CD4-positive, alpha-beta T cell (primary cell): ENCODE measurements around the gene TRPV5. TPM values are rescaled to one million over a fixed set of nuclear protein-coding genes. Genes with fewer than 3 reads are reported as not detected.

Experiments
- ATAC-seq: fragments of 200-7000 bp; cut with Tn5 transposase; one replicate; pipeline ENCODE4 v1.10.0; 2022; ENCODE audit warnings: mild to moderate bottlenecking; ENCODE audit not compliant: poor library complexity
- CTCF ChIA-PET: fragments of 350-600 bp; sonication (Branson Sonifier 250); formaldehyde crosslinking; loops from one replicate; lab custom pipeline; 2021; ENCODE audit warnings: antibody characterized with exemption, inconsistent platforms; lab: Charles Lee
- POLR2A ChIA-PET: fragments of 350-600 bp; sonication (Branson Sonifier 250); formaldehyde crosslinking; loops from one replicate; lab custom pipeline; 2021; ENCODE audit warnings: antibody characterized with exemption, inconsistent platforms; lab: Charles Lee
- DNase-seq, 14 experiments: peaks; one replicate each; pipeline ENCODE4 v3.0.0-alpha.2; 2013 to 2020; ENCODE audit warnings: mixed read lengths in 2 of 14
- H3K27ac ChIP-seq, 2 donors: one replicate each; pipeline versions ENCODE4 v1.5.1 to v1.7.0; 2013; ENCODE audit warnings: low read length in 2 of 2, low read depth in 1 of 2, mild to moderate bottlenecking in 1 of 2
- H3K27me3 ChIP-seq, 2 experiments: 1 replicate in 1 of 2; 2 replicates in 1 of 2; pipeline versions ENCODE4 v1.6.1 to v1.7.0; 2013; ENCODE audit warnings: low read length in 2 of 2, control low read depth in 1 of 2, mild to moderate bottlenecking in 1 of 2, moderate library complexity in 1 of 2; ENCODE audit not compliant: insufficient read depth in 2 of 2, control insufficient read depth in 1 of 2
- H3K36me3 ChIP-seq: one replicate; pipeline ENCODE4 v1.6.1; 2013; ENCODE audit warnings: low read length, control low read depth; ENCODE audit not compliant: insufficient read depth
- H3K4me1 ChIP-seq: one replicate; pipeline ENCODE4 v1.6.1; 2013; ENCODE audit warnings: low read length, control low read depth; ENCODE audit not compliant: insufficient read depth
- H3K4me3 ChIP-seq: one replicate; pipeline ENCODE4 v1.5.1; 2013; ENCODE audit warnings: mild to moderate bottlenecking, low read length, moderate library complexity
- H3K9me3 ChIP-seq, 2 experiments: 1 replicate in 1 of 2; 2 replicates in 1 of 2; pipeline versions ENCODE4 v1.6.1 to v1.7.0; 2013; ENCODE audit warnings: low read length in 2 of 2, mild to moderate bottlenecking in 2 of 2, control low read depth in 1 of 2, moderate library complexity in 1 of 2; ENCODE audit not compliant: control insufficient read depth in 1 of 2, insufficient read depth in 1 of 2
- H3K27ac Mint-ChIP-seq: one replicate; pipeline ENCODE4 v1.8.0; 2020; ENCODE audit warnings: mixed read lengths
- H3K27me3 Mint-ChIP-seq: one replicate; pipeline ENCODE4 v1.8.0; 2021; ENCODE audit warnings: mixed read lengths
- H3K36me3 Mint-ChIP-seq: one replicate; pipeline ENCODE4 v1.8.0; 2021; ENCODE audit warnings: low read depth, mixed read lengths
- H3K4me1 Mint-ChIP-seq: one replicate; pipeline ENCODE4 v1.8.0; 2021; ENCODE audit warnings: low read depth, mixed read lengths
- H3K4me3 Mint-ChIP-seq: one replicate; pipeline ENCODE4 v1.8.0; 2020; ENCODE audit warnings: mild to moderate bottlenecking, mixed read lengths
- H3K9me3 Mint-ChIP-seq: one replicate; pipeline ENCODE4 v1.8.0; 2020; ENCODE audit warnings: mixed read lengths
- CTCF ChIP-seq: fragments of 200-600 bp; IDR thresholded peaks from one replicate; pipeline ENCODE4 v1.8.0; 2022; ENCODE audit warnings: antibody characterized with exemption, mild to moderate bottlenecking
- intact Hi-C, 2 experiments: fragments of 100-400 bp; cut with DNase I in 1 of 2; cut with micrococcal nuclease in 1 of 2; formaldehyde crosslinking; loops; one replicate each; pipeline versions ENCODE4 v1.15.1 to v1.9.0; 2023 to 2025; cut with DNase I, micrococcal nuclease
- total RNA-seq, 174 experiments: library from RNA in 2 of 174; stranded (reverse) in 2 of 174; gene quantifications; one replicate each; pipeline ENCODE4 v1.2.3 and lab custom pipeline; 2021 to 2026

The TRPV5 gene
- total RNA-seq, 2 experiments from 2014 or later: not detected

- Histone ChIP-seq H3K27me3 (no peaks in the 10 kb centered on the region), H3K4me1 (no peaks in the 10 kb centered on the region), H3K9me3 (no peaks in the 10 kb centered on the region), H3K4me3 (no peak overlapping the region), H3K36me3 (no peaks in the 10 kb centered on the region), H3K27ac (no peak overlapping the region)
- TF ChIP-seq CTCF: no peak
- H3K27me3 Mint-ChIP-seq: no peaks in the 10 kb centered on the region
- H3K4me1 Mint-ChIP-seq: no peaks in the 10 kb centered on the region
- POLR2A ChIA-PET: no interaction called here
- no peak for DNase-seq
- ATAC-seq: no peak
- CTCF ChIA-PET: interaction anchor here (1.4 kb wide), 1 partner anchor 9 kb away, joined by 3 read pairs; no protein-coding TSS in a partner anchor
- intact Hi-C loops: no loop called here
- no peaks in the 10 kb centered on the region for H3K9me3 Mint-ChIP-seq
- H3K27ac Mint-ChIP-seq: no peak overlapping the region
- no peaks in the 10 kb centered on the region for H3K36me3 Mint-ChIP-seq
- H3K4me3 Mint-ChIP-seq: no peak overlapping the region
Measured at GRCh38 chr7:142934056-142934455, 510 bp upstream of the TRPV5 start.

- no peaks in the 10 kb centered on the region for H3K4me1 ChIP-seq
- H3K9me3 Mint-ChIP-seq: no peaks in the 10 kb centered on the region
- H3K27ac ChIP-seq: no peak overlapping the region
- ATAC-seq (no peak), DNase-seq (no peak)
- no peak overlapping the region for H3K4me3 Mint-ChIP-seq
- H3K36me3 ChIP-seq: no peaks in the 10 kb centered on the region
- H3K9me3 ChIP-seq: no peaks in the 10 kb centered on the region
- H3K4me3 ChIP-seq: no peak overlapping the region
- H3K36me3 Mint-ChIP-seq: no peaks in the 10 kb centered on the region
- ChIA-PET POLR2A (no interaction called here), CTCF (no interaction called here)
- TF ChIP-seq CTCF: no peak
- H3K27me3 Mint-ChIP-seq: no peaks in the 10 kb centered on the region
- no peaks in the 10 kb centered on the region for H3K4me1 Mint-ChIP-seq
- no peak overlapping the region for H3K27ac Mint-ChIP-seq
- no peaks in the 10 kb centered on the region for H3K27me3 ChIP-seq
- intact Hi-C loops: no loop called here
Measured at GRCh38 chr7:142933092-142933475, 462 bp downstream of the TRPV5 start.

- DNase-seq: no peak
- Histone ChIP-seq H3K4me3 (no peak overlapping the region), H3K9me3 (no peaks in the 10 kb centered on the region), H3K27ac (no peak overlapping the region), H3K36me3 (no peaks in the 10 kb centered on the region), H3K27me3 (no peaks in the 10 kb centered on the region), H3K4me1 (no peaks in the 10 kb centered on the region)
- no peak overlapping the region for H3K27ac Mint-ChIP-seq
- TF ChIP-seq CTCF: no peak
- CTCF ChIA-PET: no interaction called here
- no peaks in the 10 kb centered on the region for H3K4me1 Mint-ChIP-seq
- H3K27me3 Mint-ChIP-seq: no peaks in the 10 kb centered on the region
- no peak overlapping the region for H3K4me3 Mint-ChIP-seq
- intact Hi-C loops: no loop called here
- H3K36me3 Mint-ChIP-seq: no peaks in the 10 kb centered on the region
- no peaks in the 10 kb centered on the region for H3K9me3 Mint-ChIP-seq
- POLR2A ChIA-PET: no interaction called here
- no peak for ATAC-seq
Measured at GRCh38 chr7:142932386-142933091, 1.0 kb downstream of the TRPV5 start.
